NK-92 treated with Interleukin-12 subunit alpha and Interleukin-12 subunit beta, amount 100 ng/mL, for 24 hours (cell line): ENCODE measurements around the gene SLC25A36.

ENCODE experiments used
- DNase-seq: peaks from one replicate; lab custom pipeline; 2025; lab: John Stamatoyannopoulos, UW

Gene SLC25A36

GRCh38 chr3:140941434-140942220 is at the start of gene SLC25A36:
SLC25A36 (plus strand) TSS chr3:140941836; CDS start chr3:140942055, 219 bp downstream.
- DNase-seq, result peak; percentile 97

GRCh38 chr3:140896997-140897396 is 44.6 kb upstream of the SLC25A36 start:
- DNase-seq, result no peak

GRCh38 chr3:140898340-140899180 is 43.1 kb upstream of the SLC25A36 start:
- no peak for DNase-seq

- no peak for DNase-seq
Observed at GRCh38 chr3:140899363-140899762, 42.3 kb upstream of the SLC25A36 start.

GRCh38 chr3:140902791-140903190 is 38.8 kb upstream of the SLC25A36 start:
- no peak for DNase-seq

GRCh38 chr3:140903196-140903595 is 38.4 kb upstream of the SLC25A36 start:
- DNase-seq, result no peak

GRCh38 chr3:140904521-140904920 is 37.1 kb upstream of the SLC25A36 start:
- DNase-seq, result no peak

GRCh38 chr3:140905559-140905958 is 36.1 kb upstream of the SLC25A36 start:
- DNase-seq, result no peak

- no peak for DNase-seq
Observed at GRCh38 chr3:140906785-140907184, 34.9 kb upstream of the SLC25A36 start.

- no peak for DNase-seq
Observed at GRCh38 chr3:140910860-140911259, 30.8 kb upstream of the SLC25A36 start.

GRCh38 chr3:140911822-140912221 is 29.8 kb upstream of the SLC25A36 start:
- DNase-seq, result no peak

GRCh38 chr3:140913728-140914127 is 27.9 kb upstream of the SLC25A36 start:
- no peak for DNase-seq

GRCh38 chr3:140914384-140914945 is 27.2 kb upstream of the SLC25A36 start:
- no peak for DNase-seq

GRCh38 chr3:140916603-140917002 is 25.0 kb upstream of the SLC25A36 start:
- no peak for DNase-seq

- no peak for DNase-seq
Observed at GRCh38 chr3:140917772-140918171, 23.9 kb upstream of the SLC25A36 start.

GRCh38 chr3:140920029-140920428 is 21.6 kb upstream of the SLC25A36 start:
- DNase-seq, result no peak

GRCh38 chr3:140922634-140923033 is 19.0 kb upstream of the SLC25A36 start:
- DNase-seq, result no peak

GRCh38 chr3:140924097-140924873 is 17.4 kb upstream of the SLC25A36 start:
- DNase-seq, result no peak

GRCh38 chr3:140927279-140928069 is 14.2 kb upstream of the SLC25A36 start:
- DNase-seq, result no peak

- no peak for DNase-seq
Observed at GRCh38 chr3:140929446-140929845, 12.2 kb upstream of the SLC25A36 start.

- DNase-seq, result no peak
Observed at GRCh38 chr3:140931016-140931454, 10.6 kb upstream of the SLC25A36 start.
